TTC549 (cell line): ENCODE data around the gene COG7.

Experiments
- FAIRE-seq: peaks from 2 replicates; lab custom pipeline; 2012; peaks lifted over from hg19 to GRCh38; lab: Jason Lieb, UNC

COG7 gene

DNA sequence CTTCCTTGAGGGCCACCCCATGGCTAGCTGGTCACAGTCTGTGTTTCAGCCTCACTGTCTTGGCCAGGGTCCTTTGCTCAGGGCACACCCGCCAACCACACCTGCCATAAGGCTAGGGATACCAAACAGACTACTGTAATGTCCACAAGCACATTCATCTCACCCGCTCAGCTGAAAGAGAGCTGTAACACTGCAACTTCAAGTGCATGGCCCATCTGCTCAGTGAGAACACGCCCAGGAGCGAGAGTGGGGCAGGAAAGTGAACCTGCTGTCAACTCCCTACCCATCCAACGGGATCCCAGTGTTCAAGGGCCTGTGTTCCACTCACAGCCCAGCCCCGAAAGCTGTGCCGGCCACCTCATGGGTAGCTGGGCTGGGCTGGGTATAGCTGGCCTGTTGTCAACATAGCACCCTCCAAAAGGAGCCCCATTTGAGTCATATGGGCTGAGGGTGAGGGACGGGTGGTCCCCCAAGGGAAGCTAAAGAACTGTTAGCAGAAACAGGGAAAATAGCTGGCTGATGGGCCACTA is 95.2 kb downstream of the COG7 start:
- FAIRE-seq, result no peak

- no peak for FAIRE-seq
Observed at GRCh38 chr16:23356941-23357340, 96.0 kb downstream of the COG7 start.

- FAIRE-seq, result no peak
Observed at GRCh38 chr16:23355106-23355670, 97.8 kb downstream of the COG7 start.

- FAIRE-seq, result no peak
Observed at GRCh38 chr16:23354246-23354645, 98.7 kb downstream of the COG7 start.

DNA sequence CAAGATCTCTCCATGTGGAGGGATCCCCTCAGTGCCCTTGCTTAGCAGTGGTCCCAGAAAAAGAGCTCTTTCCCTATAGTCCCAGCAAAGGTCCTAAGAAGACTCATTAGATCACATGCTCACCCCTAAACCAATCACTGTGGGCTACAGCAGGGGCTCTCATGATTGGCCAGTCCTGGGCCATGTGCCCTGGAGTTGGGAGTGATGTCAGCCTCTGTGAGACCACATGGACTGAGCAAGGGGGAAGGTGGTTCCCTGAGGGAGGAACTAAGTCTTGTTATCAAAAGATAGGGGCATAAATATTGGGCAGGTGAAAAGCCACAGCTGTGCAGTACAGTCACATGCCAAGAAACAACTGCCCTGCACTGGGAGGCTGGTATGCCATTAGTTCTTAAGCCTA is 99.5 kb downstream of the COG7 start:
- no peak for FAIRE-seq

GRCh38 chr16:23351360-23351759 is 101.6 kb downstream of the COG7 start:
- no peak for FAIRE-seq

DNA sequence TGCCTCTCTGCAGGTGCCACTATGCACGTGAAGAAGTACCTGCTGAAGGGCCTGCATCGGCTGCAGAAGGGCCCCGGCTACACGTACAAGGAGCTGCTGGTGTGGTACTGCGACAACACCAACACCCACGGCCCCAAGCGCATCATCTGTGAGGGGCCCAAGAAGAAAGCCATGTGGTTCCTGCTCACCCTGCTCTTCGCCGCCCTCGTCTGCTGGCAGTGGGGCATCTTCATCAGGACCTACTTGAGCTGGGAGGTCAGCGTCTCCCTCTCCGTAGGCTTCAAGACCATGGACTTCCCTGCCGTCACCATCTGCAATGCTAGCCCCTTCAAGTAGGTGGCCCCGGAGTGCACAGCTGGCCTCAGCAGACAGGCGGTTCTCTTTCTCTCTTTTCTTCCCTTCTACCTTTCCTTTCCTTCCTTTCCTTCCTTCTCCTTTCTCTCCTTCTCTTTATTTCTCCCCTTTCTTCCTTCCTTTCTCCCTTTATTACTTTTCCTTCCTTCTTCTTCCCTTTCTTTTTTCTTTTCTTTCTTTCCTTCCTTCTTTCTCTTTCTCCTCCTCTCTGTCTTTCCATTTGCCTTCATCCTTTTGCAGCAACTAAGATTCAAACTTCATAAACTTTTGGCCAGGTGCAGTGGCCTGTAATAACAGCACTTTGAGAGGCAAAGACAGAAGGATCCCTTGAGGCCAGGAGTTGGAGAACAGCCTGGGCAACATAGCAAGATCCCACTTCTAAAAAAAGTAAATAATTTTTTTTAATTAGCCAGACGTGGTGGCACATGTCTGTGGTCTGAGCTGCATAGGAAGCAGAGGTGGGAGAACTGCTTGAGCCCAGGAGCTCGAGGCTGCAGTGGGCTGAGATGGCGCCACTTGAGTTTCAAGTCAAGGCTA is 104.2 kb downstream of the COG7 start:
- no peak for FAIRE-seq

DNA sequence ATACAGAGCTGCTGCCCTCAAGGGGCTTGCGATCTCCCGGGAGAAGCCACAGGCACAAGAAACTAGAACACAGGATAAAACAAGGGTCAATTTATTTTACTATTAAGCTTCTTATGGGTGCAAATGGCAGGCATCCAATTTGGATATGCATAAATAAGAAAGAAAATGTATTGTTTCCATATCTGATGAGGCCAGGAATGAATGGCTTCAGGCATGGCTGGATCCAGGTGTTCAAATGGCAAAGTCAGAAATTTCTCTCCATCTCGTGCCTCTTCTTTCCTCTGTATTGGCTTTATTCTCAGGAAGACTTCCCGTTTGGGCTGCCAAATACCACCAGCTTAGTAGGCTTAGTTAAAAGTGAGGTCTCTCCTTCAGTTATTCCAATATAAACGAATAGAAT is 107.8 kb downstream of the COG7 start:
- no peak for FAIRE-seq

DNA sequence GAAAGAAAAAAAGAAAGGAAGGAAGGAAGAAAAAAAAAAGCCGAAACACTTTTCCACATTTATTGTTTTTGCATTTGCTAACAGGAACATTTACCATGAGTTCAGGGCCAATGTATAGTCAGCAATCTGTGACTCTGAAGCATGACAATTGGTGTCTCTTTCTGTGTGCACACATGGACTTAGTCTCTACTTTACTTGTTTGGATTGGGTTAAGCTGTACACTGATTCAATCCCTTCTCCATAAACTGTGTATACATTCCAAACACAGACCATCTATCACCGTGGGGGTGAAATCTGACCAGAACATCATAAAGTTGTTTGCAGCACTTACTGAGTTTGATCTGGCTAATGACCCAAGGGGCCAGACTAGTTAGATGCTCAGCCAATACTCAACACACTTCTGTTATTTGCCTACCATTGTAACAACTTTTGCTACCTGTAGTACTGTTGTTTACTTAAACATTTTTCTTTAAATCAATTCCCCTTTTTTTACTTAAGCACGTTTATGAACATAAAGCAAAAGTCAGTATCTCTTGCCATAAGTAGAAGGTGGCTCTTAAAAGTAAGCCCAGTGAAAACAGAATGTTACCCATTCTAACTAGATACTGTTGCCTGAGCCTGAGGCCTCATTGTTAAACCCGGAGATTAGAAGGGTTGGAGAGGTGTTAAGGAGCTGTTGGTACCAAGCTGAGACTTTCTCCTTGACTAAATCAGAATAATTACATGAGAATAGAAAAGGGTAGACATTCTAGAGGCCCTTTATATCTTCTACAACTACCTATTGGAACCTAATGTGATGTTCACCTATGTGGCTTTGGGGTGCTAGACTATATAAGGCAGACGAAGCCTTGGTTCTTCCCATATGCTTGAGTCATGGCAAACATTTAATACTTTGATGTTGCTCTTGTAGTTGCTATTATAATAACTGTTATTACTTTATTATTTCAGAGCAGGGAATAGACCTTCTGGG is 109.1 kb downstream of the COG7 start:
- FAIRE-seq, result no peak

- no peak for FAIRE-seq
Observed at GRCh38 chr16:23342083-23342640, 110.8 kb downstream of the COG7 start.

GRCh38 chr16:23339787-23340186 is 113.2 kb downstream of the COG7 start:
- no peak for FAIRE-seq
